Measurements from ENCODE around the gene KCNH2.

Gene KCNH2

DNA sequence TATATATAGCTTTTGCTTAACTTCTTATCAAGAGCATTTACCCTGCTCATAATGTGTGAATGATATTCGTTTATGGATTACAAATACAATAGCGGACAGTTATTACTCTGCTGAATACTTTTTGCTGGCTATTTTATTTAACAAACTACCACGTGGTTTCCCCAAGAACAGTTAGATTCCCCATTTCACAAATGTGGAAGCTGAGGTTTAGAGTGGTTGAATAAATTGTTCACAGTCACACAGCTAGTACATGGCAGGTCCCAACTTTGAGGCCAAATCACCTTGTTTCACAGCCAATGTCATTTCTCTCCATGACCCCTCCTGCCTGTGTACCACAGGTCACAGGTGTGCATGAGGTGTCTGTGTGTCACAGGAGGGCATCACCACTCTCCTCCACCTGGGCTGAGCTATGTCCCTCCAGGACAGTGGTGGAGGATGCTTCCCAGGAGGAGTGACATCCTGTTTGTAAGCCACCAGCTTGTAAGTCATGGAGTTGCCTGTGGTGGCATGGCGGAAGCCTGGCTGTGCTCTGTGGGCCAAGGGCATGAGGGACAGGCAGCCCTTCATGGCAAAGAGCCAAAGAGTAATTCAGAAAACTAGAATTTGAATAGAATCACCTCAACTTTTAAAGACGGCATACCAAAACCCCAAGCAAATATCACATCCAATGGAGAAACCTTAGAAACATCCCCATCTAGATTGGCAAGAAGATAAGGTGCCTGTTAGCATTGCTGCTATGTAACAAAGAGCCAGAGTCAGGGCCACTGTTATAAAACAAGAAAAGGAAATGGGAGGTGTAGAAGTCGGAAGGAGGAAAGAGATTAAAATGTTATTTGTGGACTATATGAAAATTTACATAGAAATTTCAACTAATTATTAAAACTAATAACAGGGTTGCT, 73.9 kb downstream of the KCNH2 start:
- no peaks in the 10 kb centered on the region for H3K9me3 Mint-ChIP-seq
- peaks cover 26% of the 10 kb centered on the region for H3K4me1 Mint-ChIP-seq
- H3K4me3 Mint-ChIP-seq, result no peak overlapping the region
- no peak overlapping the region for H3K27ac Mint-ChIP-seq
- peaks cover 23% of the 10 kb centered on the region for H3K27me3 Mint-ChIP-seq (ENCODE audit: low read depth, poor library complexity)
- no peaks in the 10 kb centered on the region for H3K36me3 Mint-ChIP-seq (ENCODE audit: low read depth)
- no peak for TF ChIP-seq CTCF (IDR thresholded peaks at IDR 0.05)
- no peak for DNase-seq

DNA sequence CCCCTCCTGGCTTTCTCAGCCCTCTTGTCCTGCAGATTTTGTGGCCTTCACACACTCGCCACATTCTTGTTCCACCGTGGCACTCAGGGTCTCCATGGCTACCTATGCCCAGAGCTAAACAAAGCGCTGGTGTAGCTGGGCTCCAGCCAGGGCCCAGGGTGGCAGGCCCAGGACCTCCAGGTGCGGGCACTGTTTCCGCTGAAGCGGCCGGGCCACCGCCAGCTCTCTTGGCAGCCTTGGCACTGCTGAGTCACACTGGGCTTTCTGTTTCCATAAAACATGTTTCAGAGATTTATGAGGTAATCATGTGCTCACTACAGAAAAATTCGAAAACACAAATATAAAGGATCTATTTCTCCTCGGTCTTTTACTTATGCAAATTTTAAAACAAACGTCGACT, 74.5 kb downstream of the KCNH2 start:
- Mint-ChIP-seq H3K9me3 (no peaks in the 10 kb centered on the region), H3K36me3 (ENCODE audit: low read depth) (no peaks in the 10 kb centered on the region), H3K4me1 (peaks cover 26% of the 10 kb centered on the region), H3K27me3 (ENCODE audit: low read depth, poor library complexity) (peaks cover 24% of the 10 kb centered on the region), H3K4me3 (no peak overlapping the region), H3K27ac (no peak overlapping the region)
- no peak for DNase-seq
- TF ChIP-seq CTCF (IDR thresholded peaks at IDR 0.05), result no peak

DNA sequence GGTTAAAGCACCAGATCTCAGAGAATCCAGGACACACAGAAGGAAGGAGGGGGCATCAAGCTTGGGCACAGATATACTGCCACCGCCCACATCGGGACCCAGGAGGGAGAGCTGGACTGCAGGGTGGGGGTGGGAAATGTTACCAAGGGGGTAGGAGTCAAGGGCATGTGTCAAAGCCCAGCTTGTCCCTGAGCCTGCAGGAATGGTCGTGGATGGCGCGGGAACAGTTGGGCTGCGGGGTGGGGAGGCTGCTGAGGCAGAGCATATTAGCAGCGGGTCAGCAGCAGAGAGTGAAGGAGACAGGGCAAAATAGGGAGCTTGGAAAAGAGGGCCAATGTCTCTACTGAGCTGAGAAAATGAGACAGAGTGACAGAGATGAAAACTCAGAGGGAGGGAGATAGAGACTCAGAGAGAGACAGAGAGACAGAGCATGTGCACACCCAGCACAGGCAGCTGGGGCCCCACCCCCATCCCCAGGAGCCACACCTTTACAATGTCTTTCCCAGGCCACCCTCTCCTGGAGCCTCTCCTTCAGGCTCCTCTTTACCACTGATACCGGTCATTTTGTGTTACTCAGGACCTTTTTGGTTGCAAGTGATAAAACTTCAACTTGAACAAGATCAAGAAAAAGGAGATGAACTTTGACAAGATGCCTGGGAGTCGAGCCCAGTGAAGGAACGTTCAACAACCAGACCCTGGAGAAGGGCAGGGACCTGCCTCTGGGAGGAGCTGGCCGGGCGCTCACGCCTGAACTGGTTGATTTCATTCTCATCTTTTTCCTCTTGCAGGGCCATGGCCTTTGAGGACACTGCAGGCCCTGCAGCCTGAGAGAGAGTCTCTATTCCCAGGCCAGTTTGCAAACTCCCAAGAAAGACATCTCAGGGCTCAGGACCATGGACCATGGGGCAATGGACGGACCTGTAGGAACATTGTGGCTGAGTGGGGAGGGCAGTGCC, 75.8 kb downstream of the KCNH2 start:
- Mint-ChIP-seq H3K9me3 (no peaks in the 10 kb centered on the region), H3K36me3 (ENCODE audit: low read depth) (no peaks in the 10 kb centered on the region)

GRCh38 chr7:150901160-150902035, 76.7 kb downstream of the KCNH2 start:
- no peak for TF ChIP-seq CTCF (IDR thresholded peaks at IDR 0.05)
- H3K27me3 Mint-ChIP-seq (ENCODE audit: low read depth, poor library complexity), result peaks cover 27% of the 10 kb centered on the region
- no peak overlapping the region for H3K4me3 Mint-ChIP-seq
- H3K27ac Mint-ChIP-seq, result no peak overlapping the region
- no peaks in the 10 kb centered on the region for H3K9me3 Mint-ChIP-seq
- peak; percentile 16 for DNase-seq
- H3K36me3 Mint-ChIP-seq (ENCODE audit: low read depth), result no peaks in the 10 kb centered on the region
- peaks cover 39% of the 10 kb centered on the region for H3K4me1 Mint-ChIP-seq

More for the DNA sequence above, 75.8 kb downstream of the KCNH2 start:
- Mint-ChIP-seq H3K4me1 (peaks cover 37% of the 10 kb centered on the region), H3K4me3 (no peak overlapping the region), H3K27ac (no peak overlapping the region), H3K27me3 (ENCODE audit: low read depth, poor library complexity) (peaks cover 25% of the 10 kb centered on the region)
- TF ChIP-seq CTCF (IDR thresholded peaks at IDR 0.05), result no peak
- no peak for DNase-seq

DNA sequence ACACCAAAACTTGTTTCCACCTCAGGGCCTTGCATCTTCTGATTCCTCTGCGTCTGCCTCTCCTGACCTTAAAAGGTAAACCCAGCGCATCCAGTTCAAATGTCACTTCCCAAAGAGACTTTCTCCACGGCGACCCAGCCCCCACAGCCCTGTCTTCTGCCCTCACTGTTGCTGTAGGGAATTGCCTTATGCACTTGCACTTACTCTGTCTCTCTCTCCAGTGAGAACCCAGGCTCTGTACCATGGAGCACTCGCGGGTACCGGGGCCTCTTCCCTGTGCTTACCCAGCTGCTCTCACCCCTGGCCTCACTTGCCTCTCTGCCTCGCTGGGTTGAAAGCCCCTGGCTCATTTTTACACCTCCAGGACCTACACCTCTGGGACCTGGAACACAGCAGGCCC, 77.4 kb downstream of the KCNH2 start:
- Mint-ChIP-seq H3K4me1 (peaks cover 39% of the 10 kb centered on the region), H3K9me3 (no peaks in the 10 kb centered on the region), H3K36me3 (ENCODE audit: low read depth) (no peaks in the 10 kb centered on the region), H3K4me3 (peak overlapping the region; percentile 46), H3K27me3 (ENCODE audit: low read depth, poor library complexity) (peaks cover 26% of the 10 kb centered on the region), H3K27ac (no peak overlapping the region)
- DNase-seq, result no peak
- no peak for TF ChIP-seq CTCF (IDR thresholded peaks at IDR 0.05)

All from nephron progenitor cell (in vitro differentiated cells).